ENCODE data around the gene TADA3. TPM values are rescaled to one million over a fixed set of nuclear protein-coding genes. Genes with fewer than 3 reads are reported as not detected.
"Not testable (repeated sequence)": the region's sequence is repeated elsewhere in the genome, so short reads cannot be mapped to it uniquely, and the experiment has no call there.

The TADA3 gene
- total RNA-seq, 1 donor from 2014 or later: 55.8 TPM

- intact Hi-C loops (cut with DNase I): no loop called here
- Histone ChIP-seq H3K27me3 (no peaks in the 10 kb centered on the region), H3K36me3 (peaks cover 40% of the 10 kb centered on the region), H3K4me3 (no peak overlapping the region), H3K9me3 (no peaks in the 10 kb centered on the region), H3K4me1 (peaks cover 21% of the 10 kb centered on the region), H3K27ac (no peak overlapping the region)
- TF ChIP-seq CTCF (IDR thresholded peaks at IDR 0.05): no peak
- DNase-seq (no peak), ATAC-seq (peak; percentile 5)
Measured at GRCh38 chr3:9779075-9779593, 13.1 kb downstream of the TADA3 start.

- no peak overlapping the region for H3K4me3 ChIP-seq
- H3K9me3 ChIP-seq: no peaks in the 10 kb centered on the region
- intact Hi-C loops (cut with DNase I): no loop called here
- no peak for TF ChIP-seq CTCF (IDR thresholded peaks at IDR 0.05)
- H3K27me3 ChIP-seq: no peaks in the 10 kb centered on the region
- H3K4me1 ChIP-seq: peaks cover 21% of the 10 kb centered on the region
- peaks cover 33% of the 10 kb centered on the region for H3K36me3 ChIP-seq
- peak; percentile 48 for ATAC-seq
- DNase-seq: no peak
- H3K27ac ChIP-seq: no peak overlapping the region
Measured at GRCh38 chr3:9778143-9779074, 13.9 kb downstream of the TADA3 start.

GRCh38 chr3:9777694-9778021 is 14.6 kb downstream of the TADA3 start:
- Histone ChIP-seq H3K4me1 (peaks cover 21% of the 10 kb centered on the region), H3K36me3 (peaks cover 26% of the 10 kb centered on the region), H3K27me3 (no peaks in the 10 kb centered on the region), H3K4me3 (no peak overlapping the region), H3K9me3 (no peaks in the 10 kb centered on the region), H3K27ac (no peak overlapping the region)
- intact Hi-C loops (cut with DNase I): no loop called here
- ATAC-seq: peak; percentile 19
- TF ChIP-seq CTCF (IDR thresholded peaks at IDR 0.05): no peak
- no peak for DNase-seq

GRCh38 chr3:9776896-9777693 is 15.2 kb downstream of the TADA3 start:
- H3K4me1 ChIP-seq: peaks cover 21% of the 10 kb centered on the region
- intact Hi-C loops (cut with DNase I): no loop called here
- H3K27ac ChIP-seq: no peak overlapping the region
- no peak overlapping the region for H3K4me3 ChIP-seq
- no peak for TF ChIP-seq CTCF (IDR thresholded peaks at IDR 0.05)
- H3K27me3 ChIP-seq: no peaks in the 10 kb centered on the region
- peak; percentile 20 for ATAC-seq
- H3K9me3 ChIP-seq: no peaks in the 10 kb centered on the region
- no peak for DNase-seq
- H3K36me3 ChIP-seq: peaks cover 20% of the 10 kb centered on the region

- H3K36me3 ChIP-seq; intact Hi-C loops (cut with DNase I); H3K9me3 ChIP-seq; H3K27ac ChIP-seq; H3K4me3 ChIP-seq; H3K27me3 ChIP-seq; DNase-seq; ATAC-seq: not testable (repeated sequence)
- peaks cover 25% of the 10 kb centered on the region for H3K4me1 ChIP-seq
Measured at GRCh38 chr3:9771007-9771406, 21.3 kb downstream of the TADA3 start.

All from upper lobe of right lung (tissue), 1 donor.